H9 (cell line): ENCODE measurements around the gene MADCAM1. TPM values are rescaled to one million over a fixed set of nuclear protein-coding genes. Genes with fewer than 3 reads are reported as not detected.

Experiments used
- DNase-seq: peaks from one replicate; pipeline ENCODE4 v3.0.0-alpha.2; 2017
- H2AFZ ChIP-seq: one replicate; pipeline ENCODE4 v1.6.1; 2013; ENCODE audit warnings: mild to moderate bottlenecking, low read length, control low read depth, moderate library complexity
- H2AK5ac ChIP-seq: 2 replicates; pipeline ENCODE4 v1.6.1; 2013; ENCODE audit warnings: low read length, control low read depth, mixed read lengths; ENCODE audit not compliant: insufficient read length
- H2BK120ac ChIP-seq: one replicate; pipeline ENCODE4 v1.6.1; 2013; ENCODE audit warnings: low read depth, mild to moderate bottlenecking, low read length, control low read depth, inconsistent platforms; ENCODE audit not compliant: poor library complexity, severe bottlenecking
- H2BK12ac ChIP-seq: 2 replicates; pipeline ENCODE4 v1.6.1; 2013; ENCODE audit warnings: low read length, control low read depth, mixed read lengths, low read depth; ENCODE audit not compliant: insufficient read length
- H2BK15ac ChIP-seq: 2 replicates; pipeline ENCODE4 v1.6.1; 2013; ENCODE audit warnings: low read depth, low read length, control low read depth
- H2BK20ac ChIP-seq: one replicate; pipeline ENCODE4 v1.6.1; 2013; ENCODE audit warnings: low read depth, mild to moderate bottlenecking, low read length, control low read depth, inconsistent platforms; ENCODE audit not compliant: poor library complexity, severe bottlenecking
- H2BK5ac ChIP-seq: 2 replicates; pipeline ENCODE4 v1.6.1; 2013; ENCODE audit warnings: low read length, control low read depth, mixed read lengths; ENCODE audit not compliant: insufficient read length
- H3K14ac ChIP-seq: 2 replicates; pipeline ENCODE4 v1.6.1; 2013; ENCODE audit warnings: low read length, control low read depth; ENCODE audit not compliant: insufficient read depth
- H3K18ac ChIP-seq: 2 replicates; pipeline ENCODE4 v1.6.1; 2013; ENCODE audit warnings: low read depth, mild to moderate bottlenecking, mixed read lengths, low read length, control low read depth; ENCODE audit not compliant: insufficient read length
- H3K23ac ChIP-seq: 2 replicates; pipeline ENCODE4 v1.6.1; 2013; ENCODE audit warnings: low read length, control low read depth, mixed read lengths, low read depth; ENCODE audit not compliant: insufficient read length
- H3K23me2 ChIP-seq: 2 replicates; pipeline ENCODE4 v1.6.1; 2013; ENCODE audit warnings: low read depth, mild to moderate bottlenecking, mixed read lengths, low read length, control low read depth; ENCODE audit not compliant: insufficient read length, poor library complexity, severe bottlenecking
- H3K27ac ChIP-seq: 2 replicates; pipeline ENCODE4 v1.5.1; 2013; ENCODE audit warnings: low read length, control low read depth, mixed read lengths, low read depth; ENCODE audit not compliant: insufficient read length
- H3K27me3 ChIP-seq: 2 replicates; pipeline ENCODE4 v1.6.1; 2013; ENCODE audit warnings: low read length, control low read depth, inconsistent platforms; ENCODE audit not compliant: insufficient read depth
- H3K4ac ChIP-seq: 2 replicates; pipeline ENCODE4 v1.6.1; 2013; ENCODE audit warnings: low read depth, mild to moderate bottlenecking, control low read depth, inconsistent platforms, low read length, moderate library complexity
- H3K4me1 ChIP-seq: 2 replicates; pipeline ENCODE4 v1.6.1; 2013; ENCODE audit warnings: low read length, control low read depth, inconsistent platforms; ENCODE audit not compliant: insufficient read depth
- H3K4me2 ChIP-seq: 2 replicates; pipeline ENCODE4 v1.6.1; 2013; ENCODE audit warnings: low read length, control low read depth, mixed read lengths; ENCODE audit not compliant: insufficient read length, insufficient read depth
- H3K56ac ChIP-seq: 2 replicates; pipeline ENCODE4 v1.6.1; 2013; ENCODE audit warnings: low read depth, mild to moderate bottlenecking, mixed read lengths, low read length, control low read depth; ENCODE audit not compliant: insufficient read length
- H3K79me1 ChIP-seq: 2 replicates; pipeline ENCODE4 v1.6.1; 2013; ENCODE audit warnings: low read depth, mild to moderate bottlenecking, moderate library complexity, low read length, control low read depth, inconsistent platforms; ENCODE audit not compliant: insufficient read depth, poor library complexity, severe bottlenecking
- H3K79me2 ChIP-seq: 2 replicates; pipeline ENCODE4 v1.6.1; 2013; ENCODE audit warnings: low read length, control low read depth, inconsistent platforms; ENCODE audit not compliant: insufficient read depth
- H3K9ac ChIP-seq: 2 replicates; pipeline ENCODE4 v1.6.1; 2013; ENCODE audit warnings: low read length, control low read depth, mixed read lengths; ENCODE audit not compliant: insufficient read length; ENCODE audit errors: extremely low read depth
- H3K9me3 ChIP-seq: one replicate; pipeline ENCODE4 v1.6.1; 2013; ENCODE audit warnings: low read depth, low read length, inconsistent platforms; ENCODE audit not compliant: control insufficient read depth
- H3T11ph ChIP-seq: one replicate; pipeline ENCODE4 v1.6.1; 2013; ENCODE audit warnings: mild to moderate bottlenecking, low read length, control low read depth, inconsistent platforms
- H4K20me1 ChIP-seq: one replicate; pipeline ENCODE4 v1.6.1; 2013; ENCODE audit not compliant: control insufficient read depth, insufficient read length, insufficient read depth
- H4K5ac ChIP-seq: 2 replicates; pipeline ENCODE4 v1.6.1; 2013; ENCODE audit warnings: low read depth, mild to moderate bottlenecking, mixed read lengths, low read length, control low read depth; ENCODE audit not compliant: insufficient read length
- H4K8ac ChIP-seq: replicated peaks from 2 replicates; pipeline ENCODE4 v1.6.1; 2013; ENCODE audit warnings: low read length, control low read depth, mixed read lengths, low read depth; ENCODE audit not compliant: insufficient read length
- H4K91ac ChIP-seq: 2 replicates; pipeline ENCODE4 v1.6.1; 2013; ENCODE audit warnings: low read depth, mild to moderate bottlenecking, moderate library complexity, mixed read lengths, low read length, control low read depth; ENCODE audit not compliant: insufficient read length
- H3K27ac Mint-ChIP-seq, 3 experiments: 2 replicates in 2 of 3; 3 replicates in 1 of 3; pipeline ENCODE4 v1.8.0; 2020 to 2021; ENCODE audit warnings: mixed read lengths in 3 of 3, mild to moderate bottlenecking in 1 of 3, moderate library complexity in 1 of 3
- H3K27me3 Mint-ChIP-seq: 2 replicates; pipeline ENCODE4 v1.8.0; 2021; ENCODE audit warnings: low read depth, mild to moderate bottlenecking, moderate library complexity, mixed read lengths
- H3K36me3 Mint-ChIP-seq, 3 experiments: 2 replicates in 2 of 3; 3 replicates in 1 of 3; pipeline ENCODE4 v1.8.0; 2020 to 2021; ENCODE audit warnings: low read depth in 3 of 3, mixed read lengths in 3 of 3; ENCODE audit not compliant: insufficient read depth in 1 of 3
- H3K4me1 Mint-ChIP-seq, 2 experiments: 2 replicates each; pipeline ENCODE4 v1.8.0; 2020; ENCODE audit warnings: mixed read lengths in 2 of 2
- H3K4me3 Mint-ChIP-seq, 2 experiments: 2 replicates in 1 of 2; 3 replicates in 1 of 2; pipeline ENCODE4 v1.8.0; 2020 to 2021; ENCODE audit warnings: mild to moderate bottlenecking in 2 of 2, mixed read lengths in 2 of 2, moderate library complexity in 1 of 2
- H3K9me3 Mint-ChIP-seq, 2 experiments: 2 replicates in 1 of 2; 3 replicates in 1 of 2; pipeline ENCODE4 v1.8.0; 2020; ENCODE audit warnings: mild to moderate bottlenecking in 2 of 2, mixed read lengths in 2 of 2, moderate library complexity in 1 of 2
- CTCF ChIP-seq: fragments of 200-600 bp; sonication (generic); conservative IDR thresholded peaks from 3 replicates; pipeline ENCODE4 v1.8.0; 2021; ENCODE audit warnings: antibody characterized with exemption, mild to moderate bottlenecking
- WGBS: extraction: QIAGEN DNeasy Blood & Tissue Kit; methylation state at CpG from one replicate; pipeline ENCODE4 v1.1.7; 2013; ENCODE audit warnings: missing lambda C conversion rate, low lambda C conversion rate, mixed read lengths; ENCODE audit not compliant: insufficient read length; ENCODE audit errors: extremely low coverage; 5-methylcytosine and 5-hydroxymethylcytosine counted together
- total RNA-seq: library from RNA; stranded (reverse); gene quantifications from 2 replicates; pipeline ENCODE4 v1.2.1, GENCODE V29; 2021

Gene MADCAM1
- total RNA-seq, 1 experiment from 2014 or later: 1.2 TPM

DNA sequence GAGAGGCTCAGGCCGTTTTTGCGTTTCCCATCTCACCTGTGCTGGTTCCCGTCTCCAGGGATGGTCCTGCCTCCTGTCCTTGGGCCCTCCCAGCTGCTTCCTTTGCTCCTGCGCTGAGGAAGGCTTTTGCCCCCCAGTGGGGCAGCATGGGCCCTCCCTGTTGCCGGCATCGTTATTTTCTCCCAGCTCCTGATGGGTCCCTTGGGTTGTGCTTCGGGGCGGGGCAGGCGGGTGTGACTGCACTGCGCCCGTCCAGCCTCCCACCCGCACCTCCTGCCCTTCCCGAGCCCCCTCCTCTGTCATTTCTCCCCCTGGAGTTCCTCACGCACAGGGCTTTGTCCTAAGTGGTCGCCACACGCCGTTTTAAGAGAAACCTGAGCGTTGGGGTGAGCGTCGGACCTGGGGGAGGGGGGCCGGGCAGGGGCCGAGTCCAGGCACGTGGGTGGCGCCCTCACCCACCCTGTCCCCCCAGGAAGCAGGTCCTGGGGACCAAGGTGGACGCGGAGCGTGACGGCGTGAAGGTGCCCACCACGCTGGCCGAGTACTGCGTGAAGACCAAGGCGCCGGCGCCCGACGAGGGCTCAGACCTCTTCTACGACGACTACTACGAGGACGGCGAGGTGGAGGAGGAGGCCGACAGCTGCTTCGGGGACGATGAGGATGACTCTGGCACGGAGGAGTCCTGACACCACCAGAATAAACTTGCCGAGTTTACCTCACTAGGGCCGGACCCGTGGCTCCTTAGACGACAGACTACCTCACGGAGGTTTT is 44.8 kb downstream of the MADCAM1 start:
- peaks cover 0 to 2% of the 10 kb centered on the region in 2 experiments; a peak in 2 of 4 replicates for H3K4me1 Mint-ChIP-seq

More for the DNA sequence above, 44.8 kb downstream of the MADCAM1 start:
- Mint-ChIP-seq H3K36me3 (peaks cover 12 to 32% (median 31%) of the 10 kb centered on the region in 3 experiments), H3K27me3 (peaks cover 11% of the 10 kb centered on the region), H3K4me3 (no peak overlapping the region), H3K9me3 (no peaks in the 10 kb centered on the region), H3K27ac (no peak overlapping the region; a peak in 1 of 7 replicates)
- no peak overlapping the region for H2BK12ac ChIP-seq
- no peak overlapping the region for H3K9ac ChIP-seq
- no peak overlapping the region for H3K23ac ChIP-seq
- H3T11ph ChIP-seq: no peak overlapping the region
- no peak overlapping the region for H4K5ac ChIP-seq
- no peaks in the 10 kb centered on the region for H3K27me3 ChIP-seq
- peak; percentile 27 for DNase-seq
- H3K4ac ChIP-seq: no peak overlapping the region
- no peak overlapping the region for H2BK15ac ChIP-seq
- no peak overlapping the region for H4K91ac ChIP-seq
- H3K18ac ChIP-seq: no peak overlapping the region
- no peak overlapping the region for H3K56ac ChIP-seq
- no peak overlapping the region for H3K27ac ChIP-seq
- TF ChIP-seq CTCF: no peak
- no peak overlapping the region for H2BK120ac ChIP-seq
- no peak overlapping the region for H3K4me2 ChIP-seq
- H2BK20ac ChIP-seq: no peak overlapping the region
- no peak overlapping the region for H2AK5ac ChIP-seq
- no peaks in the 10 kb centered on the region for H3K23me2 ChIP-seq
- no peak overlapping the region for H2BK5ac ChIP-seq
- no peaks in the 10 kb centered on the region for H3K79me1 ChIP-seq
- H3K79me2 ChIP-seq: no peaks in the 10 kb centered on the region
- WGBS: no CpG with 5 or more reads among the region's 51 CpGs
- no peaks in the 10 kb centered on the region for H3K4me1 ChIP-seq
- no peaks in the 10 kb centered on the region for H4K20me1 ChIP-seq
- H2AFZ ChIP-seq: no peak overlapping the region
- no peaks in the 10 kb centered on the region for H3K9me3 ChIP-seq
- H3K14ac ChIP-seq: no peak overlapping the region
- H4K8ac ChIP-seq: no peak overlapping the region
